A673 (cell line): ENCODE measurements around the gene PHETA2.

Source experiments
- CTCF ChIP-seq: fragments of 300-800, 200-600 bp; sonication (generic); conservative IDR thresholded peaks from 2 replicates; pipeline ENCODE4 v1.5.1; 2017; ENCODE audit warnings: low read depth, mild to moderate bottlenecking, antibody characterized with exemption, low read length, moderate library complexity, mixed read lengths
- EZH2 ChIP-seq: fragments of 200-600 bp; sonication (generic); IDR thresholded peaks from 2 replicates; pipeline ENCODE4 v1.6.1; 2017; ENCODE audit warnings: borderline replicate concordance, low read depth, mild to moderate bottlenecking, mixed read lengths, antibody characterized with exemption, low read length; ENCODE audit not compliant: poor library complexity, severe bottlenecking

GRCh38 chr22:42074132-42074811 lies at the start of gene PHETA2:
- TF ChIP-seq CTCF, result no peak
- no peak for TF ChIP-seq EZH2
